HG03558 (cell line): ENCODE results near the gene ZFAND5.

Experiments
- ATAC-seq: cut with Tn5 transposase; IDR thresholded peaks from one replicate; pipeline ENCODE4 v1.9.1; 2021; ENCODE audit warnings: moderate number of reproducible peaks; ENCODE audit not compliant: unreplicated experiment; ENCODE audit errors: extremely low read depth

ZFAND5 gene

GRCh38 chr9:72364679-72365524 lies at the start of gene ZFAND5:
Gene ZFAND5, minus strand, starts transcription at chr9:72365208. Its CDS starts 4,430 bp downstream, at chr9:72360778.
- ATAC-seq: peak; percentile 59

- ATAC-seq: no peak
These were observed 47.6 kb upstream of the ZFAND5 start for GRCh38 chr9:72412483-72413040.

- no peak for ATAC-seq
These were observed 45.2 kb upstream of the ZFAND5 start for GRCh38 chr9:72410214-72410613.

- no peak for ATAC-seq
These were observed 42.1 kb upstream of the ZFAND5 start for GRCh38 chr9:72407114-72407513.

GRCh38 chr9:72402744-72403143 lies 37.7 kb upstream of the ZFAND5 start:
- no peak for ATAC-seq

- no peak for ATAC-seq
These were observed 36.4 kb upstream of the ZFAND5 start for GRCh38 chr9:72401396-72401795.

- no peak for ATAC-seq
These were observed 35.9 kb upstream of the ZFAND5 start for GRCh38 chr9:72400866-72401265.

GRCh38 chr9:72399391-72399790 lies 34.4 kb upstream of the ZFAND5 start:
- ATAC-seq: no peak

GRCh38 chr9:72396247-72397091 lies 31.5 kb upstream of the ZFAND5 start:
- ATAC-seq: no peak

- ATAC-seq: no peak
These were observed 29.1 kb upstream of the ZFAND5 start for GRCh38 chr9:72394066-72394465.

GRCh38 chr9:72390907-72391306 lies 25.9 kb upstream of the ZFAND5 start:
- ATAC-seq: no peak

- no peak for ATAC-seq
These were observed 21.2 kb upstream of the ZFAND5 start for GRCh38 chr9:72386186-72386585.

GRCh38 chr9:72384710-72385485 lies 19.9 kb upstream of the ZFAND5 start:
- ATAC-seq: no peak

GRCh38 chr9:72383978-72384709 lies 19.1 kb upstream of the ZFAND5 start:
- ATAC-seq: no peak

GRCh38 chr9:72382405-72382804 lies 17.4 kb upstream of the ZFAND5 start:
- ATAC-seq: no peak

- no peak for ATAC-seq
These were observed 12.0 kb upstream of the ZFAND5 start for GRCh38 chr9:72377041-72377440.

- no peak for ATAC-seq
These were observed 6.1 kb upstream of the ZFAND5 start for GRCh38 chr9:72371151-72371550.

GRCh38 chr9:72365525-72366256 lies 683 bp upstream of the ZFAND5 start:
- ATAC-seq: peak; percentile 11
